ENCODE results near the gene VASH1.
"Not testable (repeated sequence)": the region's sequence is repeated elsewhere in the genome, so short reads cannot be mapped to it uniquely, and the experiment has no call there.

Gene VASH1

GRCh38 chr14:76717508-76718290 lies 43.6 kb upstream of the VASH1 start:
- H3K4me3 ChIP-seq (ENCODE audit: low read depth, low read length): no peak overlapping the region
- TF ChIP-seq CTCF (IDR thresholded peaks at IDR 0.05; ENCODE audit: low read depth, low read length): no peak

DNA sequence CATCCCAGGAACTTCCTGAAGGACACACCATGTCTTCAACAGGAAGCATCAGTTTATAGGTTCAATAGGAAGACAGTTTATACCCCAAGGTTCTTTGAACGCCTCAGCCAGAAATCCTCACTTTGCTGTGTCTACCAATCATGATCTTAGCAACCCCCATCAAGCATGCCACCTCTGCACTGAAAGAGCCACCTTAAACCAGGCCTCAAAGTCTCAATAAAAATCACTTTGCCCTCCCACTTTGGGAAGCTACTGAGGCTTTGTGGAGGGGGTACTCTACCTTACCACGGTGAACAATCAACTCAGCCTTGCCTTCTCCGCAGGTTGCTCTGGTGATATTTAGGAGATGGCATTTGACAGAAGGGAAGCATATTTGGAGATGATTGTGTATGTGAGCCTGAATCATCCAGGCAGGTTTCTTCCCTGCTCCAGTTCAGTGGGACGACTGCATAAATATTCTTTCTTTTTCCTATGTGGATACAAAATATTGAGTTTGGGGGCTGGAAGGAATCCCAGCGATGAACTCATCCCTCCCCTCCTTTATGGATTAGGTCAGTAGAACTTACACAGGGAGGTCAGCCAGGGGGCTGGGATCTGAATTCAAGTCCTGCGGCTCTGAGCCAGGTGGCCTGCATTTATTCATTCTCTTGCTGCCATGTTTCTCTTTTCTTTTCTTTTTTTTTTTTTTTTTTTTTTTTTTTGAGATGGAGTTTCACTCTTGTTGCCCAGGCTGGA lies 42.8 kb upstream of the VASH1 start:
- TF ChIP-seq CTCF (IDR thresholded peaks at IDR 0.05; ENCODE audit: low read depth, low read length): no peak

DNA sequence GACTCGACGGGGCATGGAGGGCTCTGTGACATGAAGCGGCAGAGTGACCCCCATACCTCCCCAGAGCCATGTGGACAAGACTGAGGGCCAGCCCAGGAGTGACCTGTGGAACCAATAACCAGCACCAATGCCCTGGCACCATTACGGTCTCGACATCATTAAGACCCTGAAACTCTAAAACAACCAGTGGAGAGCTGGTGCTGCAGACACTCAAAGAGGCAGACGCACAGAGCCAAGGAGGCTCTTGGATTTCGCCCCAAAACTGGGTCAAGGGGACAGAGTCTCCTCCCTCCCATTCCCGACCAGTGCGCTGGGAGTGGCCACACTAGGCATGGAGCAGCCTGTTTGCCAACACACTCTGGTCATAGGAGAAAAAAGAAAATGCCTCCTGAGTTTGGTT lies 41.6 kb upstream of the VASH1 start:
- no peak for TF ChIP-seq CTCF (IDR thresholded peaks at IDR 0.05; ENCODE audit: low read depth, low read length)
- H3K4me3 ChIP-seq (ENCODE audit: low read depth, low read length): no peak overlapping the region

More for the DNA sequence above, 42.8 kb upstream of the VASH1 start:
- H3K4me3 ChIP-seq (ENCODE audit: low read depth, low read length): no peak overlapping the region

DNA sequence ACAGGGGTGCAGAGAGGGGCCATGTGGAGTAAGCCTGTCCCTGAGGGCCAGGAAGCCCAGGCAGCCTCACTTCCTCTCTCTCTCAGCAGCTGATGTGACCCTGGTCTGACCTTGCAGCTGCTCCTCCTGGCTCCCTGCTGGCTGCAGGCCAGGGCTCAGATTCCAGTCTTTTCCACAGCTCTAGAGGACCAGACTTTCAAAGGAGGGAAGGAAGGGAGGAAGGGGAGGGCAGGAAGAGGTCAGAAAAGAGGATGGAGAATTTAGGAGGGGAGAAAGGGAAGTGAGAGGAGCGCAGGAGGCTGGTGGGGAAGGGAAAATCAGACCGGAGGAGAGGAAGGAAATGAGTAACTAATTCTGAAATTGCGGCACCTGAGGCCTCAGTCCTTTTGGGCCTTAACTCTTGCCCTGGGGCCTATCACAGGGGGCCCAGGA lies 40.9 kb upstream of the VASH1 start:
- no peak overlapping the region for H3K4me3 ChIP-seq (ENCODE audit: low read depth, low read length)
- no peak for TF ChIP-seq CTCF (IDR thresholded peaks at IDR 0.05; ENCODE audit: low read depth, low read length)

- H3K4me3 ChIP-seq (ENCODE audit: low read depth, low read length): not testable (repeated sequence)
Measured at GRCh38 chr14:76721506-76721905, 39.8 kb upstream of the VASH1 start.

DNA sequence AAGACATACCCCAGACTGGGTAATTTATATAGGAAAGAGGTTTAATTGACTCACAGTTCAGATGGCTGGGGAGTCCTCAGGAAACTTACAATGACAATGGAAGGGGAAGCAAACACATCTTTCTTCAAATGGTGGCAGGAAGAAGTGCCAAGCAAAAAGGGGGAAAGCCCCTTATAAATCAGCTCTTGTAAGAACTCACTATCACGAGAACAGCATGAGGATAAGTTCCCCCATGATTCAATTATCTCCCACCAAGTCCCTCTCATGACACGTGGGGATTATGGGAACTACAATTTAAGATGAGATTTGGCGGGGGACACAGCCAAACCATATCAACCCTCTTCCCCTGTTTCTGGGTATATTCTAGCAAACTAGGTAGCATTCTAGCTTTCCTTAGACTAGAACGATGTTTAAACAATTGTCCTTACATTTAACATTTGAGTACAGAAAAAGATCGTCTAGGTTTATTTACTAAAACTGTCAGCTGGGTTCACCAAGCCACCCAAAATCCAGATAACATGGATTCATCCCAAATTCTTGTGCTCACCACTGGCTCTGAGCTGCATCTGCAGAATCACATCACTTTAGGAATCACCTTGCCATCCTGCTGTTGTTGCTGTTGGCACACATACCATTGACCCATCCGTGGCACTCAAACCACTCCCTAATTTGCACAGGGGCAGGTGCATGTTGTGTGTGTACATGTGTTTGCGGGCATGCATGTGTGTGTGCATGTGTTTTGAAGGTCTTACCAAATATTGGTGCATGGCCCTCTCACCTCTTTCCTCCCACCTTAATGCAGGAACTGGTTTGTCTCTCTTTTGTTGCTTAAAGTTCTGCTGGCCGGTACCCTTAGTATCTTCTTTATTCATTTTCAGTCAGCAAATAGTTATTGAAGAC lies 36.4 kb upstream of the VASH1 start:
- H3K4me3 ChIP-seq (ENCODE audit: low read depth, low read length): no peak overlapping the region
- no peak for TF ChIP-seq CTCF (IDR thresholded peaks at IDR 0.05; ENCODE audit: low read depth, low read length)

GRCh38 chr14:76726551-76726970 lies 34.7 kb upstream of the VASH1 start:
- no peak for TF ChIP-seq CTCF (IDR thresholded peaks at IDR 0.05; ENCODE audit: low read depth, low read length)
- no peak overlapping the region for H3K4me3 ChIP-seq (ENCODE audit: low read depth, low read length)

Measured in WI38 (cell line).